NCI-H345 (cell line): Measurements from ENCODE around the gene PKD1L1.
A peak's percentile ranks its signal among the peaks of the same experiment; 100 is the strongest.
"Not testable (repeated sequence)": the region's sequence is repeated elsewhere in the genome, so short reads cannot be mapped to it uniquely, and the experiment has no call there.

Source experiments
- DNase-seq: peaks from one replicate; lab custom pipeline; 2025; lab: John Stamatoyannopoulos, UW

Gene PKD1L1

GRCh38 chr7:47962262-47962661, 14.0 kb upstream of the PKD1L1 start:
- DNase-seq, result no peak

GRCh38 chr7:47957156-47957555, 8.9 kb upstream of the PKD1L1 start:
- no peak for DNase-seq

- no peak for DNase-seq
These were observed 8.0 kb upstream of the PKD1L1 start for GRCh38 chr7:47956220-47956619.

- DNase-seq, result no peak
These were observed 6.1 kb upstream of the PKD1L1 start for GRCh38 chr7:47954231-47954911.

GRCh38 chr7:47953822-47954221, 5.6 kb upstream of the PKD1L1 start:
- DNase-seq, result no peak

GRCh38 chr7:47952224-47952623, 4.0 kb upstream of the PKD1L1 start:
- DNase-seq, result no peak

GRCh38 chr7:47951374-47951773, 3.1 kb upstream of the PKD1L1 start:
- peak; percentile 6 for DNase-seq

GRCh38 chr7:47950714-47951113, 2.4 kb upstream of the PKD1L1 start:
- DNase-seq, result no peak

GRCh38 chr7:47949703-47950102, 1.4 kb upstream of the PKD1L1 start:
- no peak for DNase-seq

- DNase-seq, result no peak
These were observed 914 bp downstream of the PKD1L1 start for GRCh38 chr7:47947355-47947749.

- no peak for DNase-seq
These were observed 1.5 kb downstream of the PKD1L1 start for GRCh38 chr7:47946581-47947354.

- peak; percentile 55 for DNase-seq
These were observed 2.8 kb downstream of the PKD1L1 start for GRCh38 chr7:47945261-47946015.

- DNase-seq, result no peak
These were observed 3.6 kb downstream of the PKD1L1 start for GRCh38 chr7:47944536-47945260.

GRCh38 chr7:47943676-47944474, 4.4 kb downstream of the PKD1L1 start:
- DNase-seq, result no peak

GRCh38 chr7:47942651-47943050, 5.6 kb downstream of the PKD1L1 start:
- not testable (repeated sequence) for DNase-seq

- no peak for DNase-seq
These were observed 6.1 kb downstream of the PKD1L1 start for GRCh38 chr7:47942132-47942531.

GRCh38 chr7:47941136-47941844, 7.0 kb downstream of the PKD1L1 start:
- no peak for DNase-seq

GRCh38 chr7:47940088-47941013, 7.9 kb downstream of the PKD1L1 start:
- DNase-seq, result no peak

GRCh38 chr7:47939425-47940036, 8.7 kb downstream of the PKD1L1 start:
- DNase-seq, result no peak
